Right lobe of liver (tissue), 4 donors: ENCODE data around the gene KEAP1.
A peak's percentile ranks its signal among the peaks of the same experiment; 100 is the strongest.

Experiments
- POLR2A ChIP-seq: fragments of 450-650 bp; IDR thresholded peaks from one replicate; pipeline ENCODE4 v1.6.1; 2017; ENCODE audit warnings: antibody characterized with exemption, mild to moderate bottlenecking
- TF ChIP-seq, protein P1 (sequence below), 4 donors: fragments of 200-600 bp in 3 of 4; fragments of 450-650 bp in 1 of 4; IDR thresholded peaks; one replicate each; pipeline versions ENCODE4 v1.5.1 to v1.8.0; 2016 to 2022; ENCODE audit warnings: antibody characterized with exemption in 4 of 4, mild to moderate bottlenecking in 2 of 4
- donor health status: DM: no; HTN: no; CAD: no.
- donor health status: DM: no; HTN: no; CAD: no.
- donor health status: DM: no; HTN: yes; CAD: no.

DNA sequence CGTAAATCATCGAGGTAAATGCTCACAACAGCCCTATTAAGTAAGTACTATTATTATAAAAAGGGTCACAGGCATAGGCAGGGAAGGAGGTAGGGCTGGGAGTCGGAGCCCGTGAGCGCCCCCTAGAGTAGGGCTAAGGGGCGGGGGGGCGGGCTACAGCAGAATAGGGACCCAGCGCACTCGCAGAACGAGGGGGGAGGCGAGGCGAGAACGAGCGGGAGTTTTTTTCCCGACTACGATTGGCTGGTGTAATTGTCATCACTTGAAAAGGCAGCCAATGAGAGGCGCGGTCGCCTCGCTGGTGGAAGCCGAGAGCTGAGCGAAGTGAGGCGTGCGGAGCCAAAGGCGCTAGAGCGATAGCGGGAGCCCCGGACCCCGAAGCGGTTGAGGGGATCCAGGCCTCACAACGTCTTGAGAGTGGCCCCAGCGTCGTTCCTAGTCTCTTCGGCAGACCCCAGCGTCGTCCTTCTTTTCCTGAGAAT is 24.2 kb downstream of the KEAP1 start:
- TF ChIP-seq, protein P1, sequence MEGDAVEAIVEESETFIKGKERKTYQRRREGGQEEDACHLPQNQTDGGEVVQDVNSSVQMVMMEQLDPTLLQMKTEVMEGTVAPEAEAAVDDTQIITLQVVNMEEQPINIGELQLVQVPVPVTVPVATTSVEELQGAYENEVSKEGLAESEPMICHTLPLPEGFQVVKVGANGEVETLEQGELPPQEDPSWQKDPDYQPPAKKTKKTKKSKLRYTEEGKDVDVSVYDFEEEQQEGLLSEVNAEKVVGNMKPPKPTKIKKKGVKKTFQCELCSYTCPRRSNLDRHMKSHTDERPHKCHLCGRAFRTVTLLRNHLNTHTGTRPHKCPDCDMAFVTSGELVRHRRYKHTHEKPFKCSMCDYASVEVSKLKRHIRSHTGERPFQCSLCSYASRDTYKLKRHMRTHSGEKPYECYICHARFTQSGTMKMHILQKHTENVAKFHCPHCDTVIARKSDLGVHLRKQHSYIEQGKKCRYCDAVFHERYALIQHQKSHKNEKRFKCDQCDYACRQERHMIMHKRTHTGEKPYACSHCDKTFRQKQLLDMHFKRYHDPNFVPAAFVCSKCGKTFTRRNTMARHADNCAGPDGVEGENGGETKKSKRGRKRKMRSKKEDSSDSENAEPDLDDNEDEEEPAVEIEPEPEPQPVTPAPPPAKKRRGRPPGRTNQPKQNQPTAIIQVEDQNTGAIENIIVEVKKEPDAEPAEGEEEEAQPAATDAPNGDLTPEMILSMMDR (IDR thresholded peaks at IDR 0.05), result peak in 3 of 4 donors; percentile 61 to 63 (median 62)
- no peak for TF ChIP-seq POLR2A
